ENCODE results near the gene NELFA. TPM values are rescaled to one million over a fixed set of nuclear protein-coding genes. Genes with fewer than 3 reads are reported as not detected.
"Not testable (repeated sequence)": the region's sequence is repeated elsewhere in the genome, so short reads cannot be mapped to it uniquely, and the experiment has no call there.

Gene NELFA
- total RNA-seq, 4 donors from 2014 or later = 29.3 to 45.3 (median 35.7) TPM

DNA sequence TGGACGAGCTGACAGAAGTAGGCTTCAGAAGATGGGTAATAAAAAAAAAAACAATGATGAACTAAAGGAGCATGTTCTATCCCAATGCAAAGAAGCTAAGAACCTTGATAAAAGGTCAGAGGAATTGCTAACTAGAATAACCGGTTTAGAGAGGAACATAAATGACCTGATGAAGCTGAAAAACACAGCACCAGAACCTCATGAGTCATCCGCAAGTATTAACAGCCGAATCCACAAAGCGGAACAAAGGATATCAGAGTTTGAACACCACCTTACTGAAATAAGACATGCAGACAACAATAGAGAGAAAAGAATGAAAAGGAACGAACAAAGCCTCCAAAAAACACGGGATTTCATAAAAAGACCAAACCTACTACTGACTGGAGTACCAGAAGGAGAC lies 10.5 kb downstream of the NELFA start:
- intact Hi-C loops (cut with DNase I; ENCODE audit: low total_unique reads) = no loop called here
- no peak overlapping the region for H3K4me3 ChIP-seq (ENCODE audit: low read depth, poor library complexity, severe bottlenecking)
- 73 to 77% methylated on average over 7 of the region's 7 CpGs for WGBS, 2 donors
- DNase-seq (ENCODE audit: low spot score in 2 of 2) = no peak
- TF ChIP-seq CTCF (IDR thresholded peaks at IDR 0.05) (no peak), POLR2A (IDR thresholded peaks at IDR 0.05) (no peak)

GRCh38 chr4:1997712-1998111 lies 11.1 kb downstream of the NELFA start:
- peak in 1 of 2 donors; percentile 65 for DNase-seq (ENCODE audit: low spot score in 2 of 2)
- TF ChIP-seq POLR2A (IDR thresholded peaks at IDR 0.05) (no peak), CTCF (IDR thresholded peaks at IDR 0.05) (no peak)
- WGBS, 2 donors = 94 to 95% methylated on average over 4 of the region's 4 CpGs
- no peak overlapping the region for H3K4me3 ChIP-seq (ENCODE audit: low read depth, poor library complexity, severe bottlenecking)
- intact Hi-C loops (cut with DNase I; ENCODE audit: low total_unique reads) = no loop called here

GRCh38 chr4:1996866-1997611 lies 11.7 kb downstream of the NELFA start:
- no peak overlapping the region for H3K4me3 ChIP-seq (ENCODE audit: low read depth, poor library complexity, severe bottlenecking)
- no peak for DNase-seq (ENCODE audit: low spot score in 2 of 2)
- TF ChIP-seq CTCF (IDR thresholded peaks at IDR 0.05) = no peak
- no peak for TF ChIP-seq POLR2A (IDR thresholded peaks at IDR 0.05)
- WGBS, 2 donors = 90 to 93% methylated on average over 3 of the region's 3 CpGs
- intact Hi-C loops (cut with DNase I; ENCODE audit: low total_unique reads) = no loop called here

GRCh38 chr4:1994938-1995337 lies 13.8 kb downstream of the NELFA start:
- WGBS, 2 donors = 88 to 100% methylated on average over 1 of the region's 1 CpG
- intact Hi-C loops (cut with DNase I; ENCODE audit: low total_unique reads) = no loop called here
- H3K4me3 ChIP-seq (ENCODE audit: low read depth, poor library complexity, severe bottlenecking) = no peak overlapping the region
- DNase-seq (ENCODE audit: low spot score in 2 of 2) = no peak
- TF ChIP-seq CTCF (IDR thresholded peaks at IDR 0.05) = no peak
- no peak for TF ChIP-seq POLR2A (IDR thresholded peaks at IDR 0.05)

- DNase-seq (ENCODE audit: low spot score in 2 of 2) = peak in 1 of 2 donors; percentile 49
- intact Hi-C loops (cut with DNase I; ENCODE audit: low total_unique reads); H3K4me3 ChIP-seq (ENCODE audit: low read depth, poor library complexity, severe bottlenecking): not testable (repeated sequence)
- WGBS, 2 donors = 96 to 97% methylated on average over 20 of the region's 20 CpGs
Observed at GRCh38 chr4:1993718-1994516, 14.9 kb downstream of the NELFA start.

GRCh38 chr4:1993169-1993516 lies 15.6 kb downstream of the NELFA start:
- 92 to 97% methylated on average over 19 of the region's 19 CpGs for WGBS, 2 donors
- TF ChIP-seq POLR2A (IDR thresholded peaks at IDR 0.05) (no peak), CTCF (IDR thresholded peaks at IDR 0.05) (no peak)
- H3K4me3 ChIP-seq (ENCODE audit: low read depth, poor library complexity, severe bottlenecking) = no peak overlapping the region
- DNase-seq (ENCODE audit: low spot score in 2 of 2) = peak in 1 of 2 donors; percentile 70
- intact Hi-C loops (cut with DNase I; ENCODE audit: low total_unique reads) = no loop called here

All from lower leg skin (tissue), 4 donors.